ENCODE measurements around the gene B3GNT4.

B3GNT4 gene

DNA sequence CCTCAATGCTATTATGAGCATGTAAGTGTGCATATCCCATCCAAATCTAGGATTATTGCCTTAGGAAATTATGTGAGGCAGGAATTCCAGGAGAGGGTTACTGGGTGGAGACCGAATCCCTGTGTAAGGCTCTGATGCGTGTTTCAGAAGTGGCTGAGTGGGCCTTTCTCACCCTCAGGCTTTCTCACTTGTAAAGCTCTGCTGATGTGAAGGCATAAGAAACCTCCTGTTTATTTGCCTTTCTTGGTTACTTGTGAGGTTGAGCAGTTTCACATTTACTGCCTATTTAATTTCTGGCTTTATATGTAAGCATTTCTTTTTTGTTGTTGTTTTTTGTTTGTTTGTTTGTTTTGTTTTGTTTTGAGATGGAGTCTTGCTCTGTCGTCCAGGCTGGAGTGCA is 40.5 kb upstream of the B3GNT4 start:
- TF ChIP-seq, protein P1, sequence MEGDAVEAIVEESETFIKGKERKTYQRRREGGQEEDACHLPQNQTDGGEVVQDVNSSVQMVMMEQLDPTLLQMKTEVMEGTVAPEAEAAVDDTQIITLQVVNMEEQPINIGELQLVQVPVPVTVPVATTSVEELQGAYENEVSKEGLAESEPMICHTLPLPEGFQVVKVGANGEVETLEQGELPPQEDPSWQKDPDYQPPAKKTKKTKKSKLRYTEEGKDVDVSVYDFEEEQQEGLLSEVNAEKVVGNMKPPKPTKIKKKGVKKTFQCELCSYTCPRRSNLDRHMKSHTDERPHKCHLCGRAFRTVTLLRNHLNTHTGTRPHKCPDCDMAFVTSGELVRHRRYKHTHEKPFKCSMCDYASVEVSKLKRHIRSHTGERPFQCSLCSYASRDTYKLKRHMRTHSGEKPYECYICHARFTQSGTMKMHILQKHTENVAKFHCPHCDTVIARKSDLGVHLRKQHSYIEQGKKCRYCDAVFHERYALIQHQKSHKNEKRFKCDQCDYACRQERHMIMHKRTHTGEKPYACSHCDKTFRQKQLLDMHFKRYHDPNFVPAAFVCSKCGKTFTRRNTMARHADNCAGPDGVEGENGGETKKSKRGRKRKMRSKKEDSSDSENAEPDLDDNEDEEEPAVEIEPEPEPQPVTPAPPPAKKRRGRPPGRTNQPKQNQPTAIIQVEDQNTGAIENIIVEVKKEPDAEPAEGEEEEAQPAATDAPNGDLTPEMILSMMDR (IDR thresholded peaks at IDR 0.05; ENCODE audit: low read length, missing control alignments): no peak
- H3K4me3 ChIP-seq (replicated peaks; ENCODE audit: low read depth, low read length): no peak overlapping the region
- DNase-seq (ENCODE audit: low read depth): no peak

DNA sequence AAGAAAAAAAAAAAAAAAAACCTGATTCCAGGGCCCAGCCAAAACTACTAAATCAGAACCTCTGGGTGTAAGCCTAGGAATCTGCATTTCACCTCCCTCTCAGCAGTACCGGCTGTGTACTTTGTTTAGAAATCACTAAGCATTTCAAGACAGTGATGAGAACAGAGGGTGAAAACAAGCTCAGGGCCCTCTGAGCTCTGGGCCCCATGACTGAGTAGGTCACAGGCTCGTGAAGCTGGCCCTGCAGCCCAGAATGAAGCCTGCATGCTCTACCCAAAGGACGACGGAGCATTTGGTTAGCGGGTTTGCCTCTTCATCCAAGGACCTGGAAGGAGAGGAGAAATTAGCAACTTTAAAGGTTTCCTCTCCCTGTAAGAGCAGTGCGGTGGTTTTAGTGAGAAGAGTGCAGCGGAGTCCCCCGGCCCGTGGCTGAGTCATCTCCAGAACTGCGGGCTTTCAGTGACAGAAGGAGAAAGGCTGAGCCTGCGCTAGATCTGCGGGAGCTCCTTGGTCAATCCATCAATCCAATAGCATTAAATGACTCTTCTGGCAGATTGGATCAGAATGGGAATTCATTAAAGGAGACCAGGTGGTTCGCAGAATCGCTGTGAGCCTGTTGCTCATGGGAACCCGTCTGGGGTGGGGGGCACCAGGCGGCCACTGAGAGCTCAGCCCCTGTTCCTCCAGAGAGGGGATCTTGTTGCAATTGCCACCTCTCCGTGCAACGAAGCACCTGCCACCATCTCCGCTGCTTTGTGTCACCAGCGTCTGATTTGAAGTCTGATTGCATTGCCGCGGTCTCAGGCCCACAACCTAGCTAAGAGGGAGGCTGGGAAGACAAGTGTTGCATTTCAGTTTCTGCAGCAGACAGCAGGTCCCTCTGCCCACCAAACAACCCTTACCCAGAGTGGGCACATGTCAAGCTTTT is 36.8 kb upstream of the B3GNT4 start:
- TF ChIP-seq, protein P1 (IDR thresholded peaks at IDR 0.05; ENCODE audit: low read length, missing control alignments): no peak
- DNase-seq (ENCODE audit: low read depth): no peak
- no peak overlapping the region for H3K4me3 ChIP-seq (replicated peaks; ENCODE audit: low read depth, low read length)

DNA sequence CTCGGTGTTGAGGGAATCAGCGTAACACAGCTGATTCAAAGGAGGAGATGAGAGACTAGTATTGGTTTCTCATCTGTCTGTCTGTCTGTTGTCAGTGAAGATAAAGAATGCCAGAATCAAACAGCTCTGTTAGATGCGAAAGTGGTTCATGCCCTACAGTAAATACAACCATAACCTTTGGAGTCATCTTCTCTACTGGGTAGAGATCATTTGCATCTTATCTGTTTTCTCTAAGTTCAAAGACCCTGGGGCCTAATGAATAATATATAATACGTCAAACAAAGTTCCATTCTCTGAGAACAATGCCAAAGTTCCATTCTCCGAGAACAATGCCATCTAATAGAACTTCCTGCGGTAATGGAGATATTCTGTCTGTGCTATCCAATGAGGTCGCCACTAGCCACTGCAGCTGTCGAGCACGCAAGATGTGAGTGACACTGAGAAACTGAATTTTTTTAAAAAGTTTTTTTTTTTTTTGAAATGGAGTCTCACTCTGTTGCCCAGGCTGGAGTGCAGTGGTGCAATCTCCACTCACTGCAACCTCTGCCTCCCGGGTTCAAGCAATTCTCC is 36.1 kb upstream of the B3GNT4 start:
- no peak for DNase-seq (ENCODE audit: low read depth)
- TF ChIP-seq, protein P1 (IDR thresholded peaks at IDR 0.05; ENCODE audit: low read length, missing control alignments): no peak

DNA sequence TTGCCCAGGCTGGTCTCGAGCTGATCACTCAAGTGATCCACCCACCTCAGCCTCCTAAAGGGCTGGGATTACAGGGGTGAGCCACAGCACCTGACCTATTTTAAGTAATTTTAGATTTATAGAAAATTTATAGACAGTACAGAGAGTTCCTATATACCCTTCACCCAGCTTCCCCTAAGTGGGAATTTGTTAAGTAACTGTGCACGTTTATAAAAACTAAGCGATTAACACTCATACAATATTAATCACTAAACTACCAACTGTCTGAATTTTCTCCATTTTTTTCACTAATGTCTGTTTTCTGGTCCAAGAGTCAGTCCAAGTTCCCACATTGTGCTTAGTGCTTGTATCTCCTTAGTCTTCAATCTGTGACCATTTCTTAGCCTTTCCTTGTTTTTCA is 35.0 kb upstream of the B3GNT4 start:
- H3K4me3 ChIP-seq (replicated peaks; ENCODE audit: low read depth, low read length): no peak overlapping the region
- TF ChIP-seq, protein P1 (IDR thresholded peaks at IDR 0.05; ENCODE audit: low read length, missing control alignments): no peak
- no peak for DNase-seq (ENCODE audit: low read depth)

More for the DNA sequence above, 36.1 kb upstream of the B3GNT4 start:
- no peak overlapping the region for H3K4me3 ChIP-seq (replicated peaks; ENCODE audit: low read depth, low read length)

DNA sequence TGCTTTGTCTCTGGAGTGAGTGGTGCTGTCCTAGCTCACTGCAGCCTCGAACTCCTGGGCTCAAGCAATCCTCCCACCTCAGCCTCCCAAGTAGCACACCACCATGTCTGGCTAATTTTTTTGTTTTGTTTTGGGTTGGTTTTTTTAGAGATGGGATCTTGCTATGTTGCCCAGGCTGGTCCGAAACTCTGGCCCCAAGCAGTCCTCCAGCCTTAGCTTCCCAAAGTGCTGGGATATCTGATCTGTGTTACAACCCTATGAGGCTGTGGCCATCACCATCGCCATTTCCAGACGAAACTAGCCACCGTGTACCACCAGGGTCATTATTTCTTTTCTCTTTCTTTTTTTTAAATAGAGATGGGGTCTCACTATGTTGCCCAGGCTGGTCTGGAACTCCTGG is 32.1 kb upstream of the B3GNT4 start:
- H3K4me3 ChIP-seq (replicated peaks; ENCODE audit: low read depth, low read length): no peak overlapping the region
- DNase-seq (ENCODE audit: low read depth): no peak
- TF ChIP-seq, protein P1 (IDR thresholded peaks at IDR 0.05; ENCODE audit: low read length, missing control alignments): no peak

DNA sequence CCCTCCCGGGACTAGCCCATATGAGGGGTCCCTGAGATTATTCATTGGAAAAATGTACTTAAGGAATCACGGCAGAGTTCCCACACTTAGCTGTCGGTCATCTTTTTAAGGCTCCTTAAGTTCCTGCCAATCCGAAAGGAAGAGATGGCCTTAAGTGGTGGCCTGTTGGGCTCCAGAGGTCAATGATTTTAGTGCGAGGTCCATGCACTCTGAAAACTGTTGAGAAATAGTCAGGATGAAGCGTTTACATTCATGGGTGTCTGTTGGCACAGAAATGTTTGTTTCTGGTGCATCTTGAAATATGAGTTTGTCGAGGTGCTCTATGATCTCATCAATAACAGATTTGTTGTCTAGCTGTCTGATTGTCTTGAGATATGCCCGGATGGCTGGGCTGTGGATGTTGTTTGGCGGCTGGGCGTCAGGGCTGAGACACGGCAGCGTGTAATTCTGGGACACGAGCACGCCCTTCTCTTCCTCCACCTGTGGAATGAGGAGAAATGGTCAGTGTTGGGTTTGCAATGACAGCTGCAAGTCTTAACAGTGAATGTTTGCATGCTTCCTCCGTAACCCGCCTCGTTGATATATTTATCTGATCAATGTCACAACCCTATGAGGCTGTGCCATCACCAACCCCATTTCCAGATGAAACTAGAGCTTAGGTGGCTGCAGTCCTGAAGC is 31.1 kb upstream of the B3GNT4 start:
- no peak overlapping the region for H3K4me3 ChIP-seq (replicated peaks; ENCODE audit: low read depth, low read length)
- DNase-seq (ENCODE audit: low read depth): no peak
- TF ChIP-seq, protein P1 (IDR thresholded peaks at IDR 0.05; ENCODE audit: low read length, missing control alignments): no peak

Measured in fibroblast of pulmonary artery (primary cell).